Lung (tissue), 12 donors: ENCODE measurements around the gene TMEM129. TPM values are rescaled to one million over a fixed set of nuclear protein-coding genes. Genes with fewer than 3 reads are reported as not detected.

Source experiments
- ATAC-seq: fragments of 200-7000 bp; cut with Tn5 transposase; one replicate; pipeline ENCODE4 v1.9.1; 2020; ENCODE audit warnings: moderate number of reproducible peaks; ENCODE audit not compliant: insufficient read depth, low FRiP score
- DNase-seq, 3 donors: peaks; one replicate each; pipeline ENCODE4 v3.0.0-alpha.2; 2013 to 2017
- H3K27ac ChIP-seq, 2 donors: one replicate each; pipeline ENCODE4 v1.5.1; 2013; ENCODE audit warnings: mild to moderate bottlenecking in 2 of 2, moderate library complexity in 2 of 2, control low read depth in 1 of 2, inconsistent platforms in 1 of 2, low read depth in 1 of 2, low read length in 1 of 2
- H3K27me3 ChIP-seq, 3 donors: one replicate each; pipeline ENCODE4 v1.5.1; 2013; ENCODE audit warnings: low read length in 2 of 3; ENCODE audit not compliant: control insufficient read depth in 3 of 3, insufficient read depth in 3 of 3
- H3K36me3 ChIP-seq, 4 donors: one replicate each; pipeline ENCODE4 v1.5.1; 2013; ENCODE audit warnings: low read length in 4 of 4, mild to moderate bottlenecking in 1 of 4, moderate library complexity in 1 of 4; ENCODE audit not compliant: control insufficient read depth in 4 of 4, insufficient read depth in 4 of 4
- H3K4me1 ChIP-seq, 5 donors: one replicate each; pipeline ENCODE4 v1.5.1; 2013; ENCODE audit warnings: low read length in 5 of 5, mild to moderate bottlenecking in 2 of 5, moderate library complexity in 1 of 5; ENCODE audit not compliant: control insufficient read depth in 5 of 5, insufficient read depth in 5 of 5
- H3K4me3 ChIP-seq: one replicate; pipeline ENCODE4 v1.5.1; 2013; ENCODE audit warnings: mild to moderate bottlenecking, control low read depth, moderate library complexity
- H3K9ac ChIP-seq, 2 donors: one replicate each; pipeline ENCODE4 v1.5.1; 2013; ENCODE audit warnings: low read length in 2 of 2, control low read depth in 1 of 2; ENCODE audit not compliant: insufficient read depth in 1 of 2
- H3K9me3 ChIP-seq, 4 donors: one replicate each; pipeline ENCODE4 v1.5.1; 2013; ENCODE audit warnings: low read length in 3 of 4, mild to moderate bottlenecking in 1 of 4, moderate library complexity in 1 of 4; ENCODE audit not compliant: control insufficient read depth in 4 of 4, insufficient read depth in 3 of 4
- CTCF ChIP-seq: IDR thresholded peaks from 2 replicates; pipeline ENCODE4 v1.5.1; 2012; ENCODE audit warnings: mild to moderate bottlenecking; ENCODE audit errors: control extremely low read depth, extremely low read depth
- WGBS, 2 donors: extraction: QIAGEN DNeasy Blood & Tissue Kit; methylation state at CpG; one replicate each; pipeline ENCODE4 v1.1.7; 2013; 5-methylcytosine and 5-hydroxymethylcytosine counted together
- polyA plus RNA-seq, 2 donors: library from polyadenylated mRNA; stranded (reverse); fragments of 200-250 nt; gene quantifications; one replicate each; pipeline ENCODE4 v1.2.1, GENCODE V29; 2013
- total RNA-seq, 2 donors: library from RNA; depleted of rRNA in 1 of 2; stranded (reverse); fragments of >200 nt in 1 of 2; gene quantifications; one replicate each; pipeline ENCODE4 v1.2.1, GENCODE V29; 2014 to 2021
- donor health status: control.
- donor health status: control.
- donor health status: Bipolar disorder and iron deficiency.
- donor health status: healthy.
- donor health status: DM: yes; HTN: yes; CAD: no.

TMEM129 gene
- total and polyA plus RNA-seq, 4 donors, result 16.6 to 45.2 (median 37.8) TPM

- DNase-seq, result no peak
- no peak for ATAC-seq
Measured at GRCh38 chr4:1762264-1763010, 41.3 kb upstream of the TMEM129 start.

GRCh38 chr4:1761130-1761689 is 40.1 kb upstream of the TMEM129 start:
- no peak for ATAC-seq

More at GRCh38 chr4:1762264-1763010, 41.3 kb upstream of the TMEM129 start:
- H3K27ac ChIP-seq, result no peak overlapping the region
- no peak for TF ChIP-seq CTCF
- H3K9ac ChIP-seq, result no peak overlapping the region
- no peaks in the 10 kb centered on the region for H3K27me3 ChIP-seq
- no peaks in the 10 kb centered on the region for H3K36me3 ChIP-seq
- H3K4me3 ChIP-seq, result no peak overlapping the region
- WGBS, 2 donors, result 86 to 89% methylated on average over 20 of the region's 20 CpGs
- peaks cover 0 to 31% (median 14%) of the 10 kb centered on the region in 5 donors for H3K4me1 ChIP-seq
- no peaks in the 10 kb centered on the region for H3K9me3 ChIP-seq

GRCh38 chr4:1760521-1761071 is 39.5 kb upstream of the TMEM129 start:
- DNase-seq (peak; percentile 71 to 83 (median 83)), ATAC-seq (no peak)
- Histone ChIP-seq H3K27ac (no peak overlapping the region), H3K27me3 (no peaks in the 10 kb centered on the region), H3K4me1 (peaks cover 0 to 22% (median 17%) of the 10 kb centered on the region in 5 donors), H3K9me3 (no peaks in the 10 kb centered on the region), H3K36me3 (no peaks in the 10 kb centered on the region), H3K4me3 (no peak overlapping the region), H3K9ac (no peak overlapping the region)
- WGBS, 2 donors, result 51 to 59% methylated on average over 24 to 25 of the region's 25 CpGs
- no peak for TF ChIP-seq CTCF

More at GRCh38 chr4:1761130-1761689, 40.1 kb upstream of the TMEM129 start:
- H3K27ac ChIP-seq, result no peak overlapping the region
- H3K9ac ChIP-seq, result no peak overlapping the region
- no peaks in the 10 kb centered on the region for H3K9me3 ChIP-seq
- 76 to 77% methylated on average over 32 of the region's 32 CpGs for WGBS, 2 donors
- H3K4me1 ChIP-seq, result peaks cover 0 to 25% (median 12%) of the 10 kb centered on the region in 5 donors
- no peak overlapping the region for H3K4me3 ChIP-seq
- DNase-seq, result no peak
- H3K36me3 ChIP-seq, result no peaks in the 10 kb centered on the region
- H3K27me3 ChIP-seq, result no peaks in the 10 kb centered on the region
- no peak for TF ChIP-seq CTCF
